Measurements from ENCODE around the gene ATRNL1. TPM values are rescaled to one million over a fixed set of nuclear protein-coding genes. Genes with fewer than 3 reads are reported as not detected.
A peak's percentile ranks its signal among the peaks of the same experiment; 100 is the strongest.

ATRNL1 gene
- total RNA-seq, 2 donors from 2014 or later = 0.37 to 2.9 TPM

DNA sequence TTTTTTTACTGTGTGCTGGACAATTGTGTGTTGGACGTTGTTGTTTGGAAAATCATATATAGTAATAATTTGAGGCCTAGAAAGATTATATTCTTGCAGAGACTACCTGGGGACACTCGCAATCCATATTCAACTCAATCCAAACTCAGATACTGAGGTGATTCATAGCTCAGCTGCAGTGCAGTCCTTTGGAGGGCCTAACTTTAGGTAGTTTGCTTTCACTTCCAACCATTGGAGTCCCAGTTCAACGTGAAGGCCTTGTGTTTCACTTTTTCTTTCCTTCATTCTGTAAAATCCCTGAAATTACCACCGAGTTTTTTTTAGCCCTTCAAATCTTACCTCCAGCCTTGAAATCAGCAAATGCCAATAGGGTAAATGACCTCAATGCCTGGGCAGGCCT, 32.3 kb downstream of the ATRNL1 start:
- DNase-seq = no peak
- H3K9me3 ChIP-seq = no peaks in the 10 kb centered on the region
- no peaks in the 10 kb centered on the region for H3K36me3 ChIP-seq
- intact Hi-C loops (cut with DNase I) = loop anchor here (5.0 kb wide), 1 partner anchor 248 kb away; no protein-coding TSS in a partner anchor
- no peak overlapping the region for H3K4me3 ChIP-seq
- H3K4me1 ChIP-seq = no peaks in the 10 kb centered on the region
- no peaks in the 10 kb centered on the region for H3K27me3 ChIP-seq
- H3K9ac ChIP-seq (ENCODE audit: low read depth in 2 of 2, low read length in 2 of 2) = no peak overlapping the region
- TF ChIP-seq CTCF (IDR thresholded peaks at IDR 0.05) = no peak
- H3K27ac ChIP-seq = no peak overlapping the region

DNA sequence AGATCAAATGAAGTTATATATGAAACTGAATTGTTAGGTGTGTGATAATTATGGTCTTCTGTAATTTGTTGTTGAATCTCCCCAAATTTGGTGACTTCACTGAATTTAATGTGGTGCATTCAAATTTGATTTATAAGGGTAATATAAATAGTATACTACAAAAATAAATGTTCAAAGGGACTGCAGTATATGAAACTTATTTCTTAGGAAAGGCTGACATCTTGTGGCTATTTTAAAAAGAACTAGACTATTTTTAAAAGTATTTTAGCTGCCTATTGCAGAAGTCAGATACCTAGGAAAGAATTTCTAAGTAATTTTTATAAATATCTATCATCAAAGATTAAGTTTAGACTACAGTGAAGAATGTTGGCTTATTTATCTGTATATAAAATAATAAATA, 36.6 kb downstream of the ATRNL1 start:
- Histone ChIP-seq H3K9ac (ENCODE audit: low read depth in 2 of 2, low read length in 2 of 2) (no peak overlapping the region), H3K27ac (no peak overlapping the region), H3K36me3 (no peaks in the 10 kb centered on the region), H3K4me1 (no peaks in the 10 kb centered on the region), H3K4me3 (no peak overlapping the region), H3K9me3 (no peaks in the 10 kb centered on the region), H3K27me3 (no peaks in the 10 kb centered on the region)
- intact Hi-C loops (cut with DNase I) = loop anchor here (5.0 kb wide), 1 partner anchor 252 kb away; no protein-coding TSS in a partner anchor
- DNase-seq = no peak
- peak; percentile 19 for TF ChIP-seq CTCF (IDR thresholded peaks at IDR 0.05)

- Histone ChIP-seq H3K9ac (ENCODE audit: low read depth in 2 of 2, low read length in 2 of 2) (no peak overlapping the region), H3K9me3 (no peaks in the 10 kb centered on the region), H3K27ac (no peak overlapping the region), H3K4me1 (no peaks in the 10 kb centered on the region), H3K27me3 (no peaks in the 10 kb centered on the region), H3K36me3 (no peaks in the 10 kb centered on the region), H3K4me3 (no peak overlapping the region)
- intact Hi-C loops (cut with DNase I) = no loop called here
- TF ChIP-seq CTCF (IDR thresholded peaks at IDR 0.05) = no peak
- no peak for DNase-seq
Observed at GRCh38 chr10:115136616-115137015, 43.5 kb downstream of the ATRNL1 start.

GRCh38 chr10:115141254-115141653, 48.1 kb downstream of the ATRNL1 start:
- no peak overlapping the region for H3K4me3 ChIP-seq
- H3K27ac ChIP-seq = no peak overlapping the region
- DNase-seq = no peak
- intact Hi-C loops (cut with DNase I) = no loop called here
- H3K9ac ChIP-seq (ENCODE audit: low read depth in 2 of 2, low read length in 2 of 2) = no peak overlapping the region
- no peaks in the 10 kb centered on the region for H3K9me3 ChIP-seq
- TF ChIP-seq CTCF (IDR thresholded peaks at IDR 0.05) = no peak
- H3K36me3 ChIP-seq = no peaks in the 10 kb centered on the region
- H3K27me3 ChIP-seq = no peaks in the 10 kb centered on the region
- no peaks in the 10 kb centered on the region for H3K4me1 ChIP-seq

GRCh38 chr10:115157357-115157756, 64.2 kb downstream of the ATRNL1 start:
- no peak overlapping the region for H3K9ac ChIP-seq (ENCODE audit: low read depth in 2 of 2, low read length in 2 of 2)
- DNase-seq = no peak
- no peak overlapping the region for H3K27ac ChIP-seq
- no peak for TF ChIP-seq CTCF (IDR thresholded peaks at IDR 0.05)
- intact Hi-C loops (cut with DNase I) = no loop called here
- H3K4me1 ChIP-seq = no peaks in the 10 kb centered on the region
- H3K27me3 ChIP-seq = no peaks in the 10 kb centered on the region
- no peak overlapping the region for H3K4me3 ChIP-seq
- no peaks in the 10 kb centered on the region for H3K9me3 ChIP-seq
- no peaks in the 10 kb centered on the region for H3K36me3 ChIP-seq

DNA sequence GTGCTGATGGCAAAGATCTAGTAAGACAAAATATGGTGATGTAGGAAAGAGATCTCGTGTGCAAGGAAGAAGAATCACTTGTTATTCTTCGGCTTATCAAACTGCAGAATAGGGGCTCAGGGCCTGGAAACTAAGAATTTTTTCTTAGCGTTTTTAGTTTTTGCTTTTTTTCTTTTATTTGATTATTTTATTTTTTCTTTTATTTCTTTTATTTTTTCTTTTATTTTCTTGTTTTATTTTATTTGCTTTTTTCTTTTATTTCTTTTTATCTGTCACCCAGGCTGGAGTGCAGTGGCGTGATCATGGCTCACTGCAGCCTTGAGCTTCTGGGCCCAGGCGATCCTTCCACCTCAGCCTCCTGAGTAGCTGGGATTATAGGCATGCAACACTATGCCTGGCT, 70.0 kb downstream of the ATRNL1 start:
- Histone ChIP-seq H3K9ac (ENCODE audit: low read depth in 2 of 2, low read length in 2 of 2) (no peak overlapping the region), H3K27ac (no peak overlapping the region), H3K4me1 (no peaks in the 10 kb centered on the region), H3K36me3 (no peaks in the 10 kb centered on the region), H3K9me3 (no peaks in the 10 kb centered on the region), H3K4me3 (no peak overlapping the region), H3K27me3 (no peaks in the 10 kb centered on the region)
- no peak for TF ChIP-seq CTCF (IDR thresholded peaks at IDR 0.05)
- intact Hi-C loops (cut with DNase I) = no loop called here
- no peak for DNase-seq

Measured in colonic mucosa (tissue), 4 donors.